Vagina (tissue), 2 donors: Measurements from ENCODE around the gene KLHL40.

ENCODE experiments used
- CTCF ChIP-seq, 3 experiments: fragments of 450-650 bp in 2 of 3; fragments of 200-600 bp in 1 of 3; sonication (generic) in 1 of 3; IDR thresholded peaks; one replicate each; pipeline ENCODE4 v1.5.1; 2017 to 2019; ENCODE audit warnings: antibody characterized with exemption in 3 of 3, mild to moderate bottlenecking in 2 of 3, moderate library complexity in 2 of 3
- POLR2A ChIP-seq, 2 donors: fragments of 450-650 bp; IDR thresholded peaks; one replicate each; pipeline ENCODE4 v1.6.1; 2017; ENCODE audit warnings: antibody characterized with exemption in 2 of 2, mild to moderate bottlenecking in 2 of 2, moderate library complexity in 2 of 2
- POLR2AphosphoS5 ChIP-seq, 2 donors: sonication (generic); formaldehyde crosslinking; IDR thresholded peaks; one replicate each; pipeline ENCODE4 v1.9.0; 2017; ENCODE audit warnings: antibody characterized with exemption in 2 of 2, mild to moderate bottlenecking in 2 of 2, low read depth in 1 of 2; ENCODE audit not compliant: insufficient read depth in 1 of 2

- no peak for TF ChIP-seq CTCF (IDR thresholded peaks at IDR 0.05)
- no peak for TF ChIP-seq POLR2A (IDR thresholded peaks at IDR 0.05)
- no peak for TF ChIP-seq POLR2AphosphoS5 (IDR thresholded peaks at IDR 0.05; ENCODE audit: insufficient read depth in 1 of 2, low read depth in 1 of 2)
Observed at GRCh38 chr3:42655331-42655888, 29.9 kb upstream of the KLHL40 start.
